Right renal cortex interstitium (tissue), 3 donors: ENCODE results near the gene NRXN3. TPM values are rescaled to one million over a fixed set of nuclear protein-coding genes. Genes with fewer than 3 reads are reported as not detected.

Experiments
- DNase-seq, 3 donors: peaks; one replicate each; pipeline ENCODE4 v3.0.0-alpha.2; 2013; ENCODE audit warnings: low read depth in 3 of 3, low spot score in 2 of 3
- polyA plus RNA-seq, 3 donors: library from polyadenylated mRNA; unstranded; fragments of 120-200 nt; gene quantifications; one replicate each; pipeline ENCODE4 v1.2.1, GENCODE V29; 2013; ENCODE audit not compliant: insufficient read length in 3 of 3

Gene NRXN3
- polyA plus RNA-seq, 3 donors: 5.6 to 6.7 (median 5.9) TPM

DNA sequence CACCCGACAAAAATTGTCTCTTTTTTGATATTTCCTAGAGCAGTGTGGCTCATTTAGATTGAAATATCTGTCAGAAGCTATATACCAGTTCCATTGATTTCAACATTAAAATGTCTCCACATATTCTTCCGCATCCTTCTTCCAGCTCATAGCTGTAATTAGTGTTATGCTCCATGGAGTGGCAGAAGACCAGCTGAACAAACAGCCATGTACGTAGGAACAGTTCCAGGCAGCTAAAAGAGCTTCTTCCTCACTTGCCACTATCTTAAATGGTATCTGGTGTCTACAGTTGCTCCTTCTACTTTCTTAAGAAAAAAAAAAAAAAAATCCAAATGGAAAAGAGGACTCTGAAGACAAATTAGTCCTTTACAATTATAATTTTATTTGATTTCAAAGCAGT, 1193.1 kb downstream of the NRXN3 start:
- no peak for DNase-seq

DNA sequence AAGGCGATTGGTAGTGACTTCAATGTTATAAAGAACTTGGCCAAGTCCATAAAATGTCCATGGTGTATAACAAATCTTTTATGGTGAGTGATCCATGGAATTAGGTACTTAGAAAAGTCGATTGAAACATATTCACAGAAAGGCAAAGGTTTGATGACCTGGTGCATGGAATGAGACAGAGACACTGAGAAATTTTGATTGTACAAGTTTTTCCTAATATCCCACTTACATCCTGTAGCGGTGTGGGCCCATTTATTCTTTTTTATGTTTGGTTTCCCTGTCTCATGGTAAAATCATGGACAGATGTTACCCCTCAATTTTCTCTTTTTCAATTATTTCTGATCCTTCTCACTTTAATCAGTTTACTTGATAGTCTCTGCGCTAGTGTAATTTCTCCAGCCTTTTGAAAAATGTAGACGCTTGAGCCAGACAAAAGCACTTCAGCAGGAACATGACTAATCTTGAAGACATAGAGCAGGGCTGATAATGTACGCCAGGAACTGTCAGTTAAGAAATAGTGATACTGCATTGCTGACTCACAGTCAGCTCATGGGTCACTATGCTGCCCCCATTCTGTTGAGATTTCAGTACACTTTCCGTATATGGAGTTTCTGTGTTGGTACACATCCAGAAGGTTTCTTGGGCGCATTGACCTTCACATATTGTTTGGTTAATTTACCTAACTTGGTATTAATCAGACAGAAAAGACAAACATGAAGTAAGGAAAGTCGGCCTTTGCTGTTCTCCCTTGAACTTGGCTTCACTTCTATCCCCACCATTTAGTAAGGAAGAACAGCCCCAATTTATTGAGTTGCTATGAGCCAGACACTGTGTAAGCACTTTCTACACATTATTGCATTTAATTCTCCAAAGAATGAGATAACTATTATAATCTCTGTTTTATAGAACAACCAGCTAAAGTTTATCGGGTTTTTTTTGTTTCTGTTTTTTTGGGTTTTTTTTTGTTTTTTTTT, 1199.5 kb downstream of the NRXN3 start:
- DNase-seq: no peak

DNA sequence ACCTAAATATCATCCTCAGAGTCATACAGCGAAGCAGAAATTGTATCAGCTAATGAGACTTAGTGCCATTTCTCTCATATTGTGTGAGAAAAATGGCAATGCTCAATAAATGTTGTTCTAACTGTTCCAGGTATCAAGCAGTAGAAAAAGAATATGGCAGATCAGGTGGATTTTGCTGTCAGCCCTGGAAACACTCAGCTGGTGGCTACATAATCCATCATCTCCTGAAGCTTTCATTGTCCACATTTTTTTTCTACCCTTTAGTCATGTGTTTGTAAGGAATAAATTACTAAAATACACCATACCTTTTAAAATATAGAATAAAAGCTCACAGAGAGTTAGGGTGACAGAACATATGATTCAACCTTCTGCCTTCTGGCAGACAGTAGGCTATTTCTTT, 1200.8 kb downstream of the NRXN3 start:
- no peak for DNase-seq

DNA sequence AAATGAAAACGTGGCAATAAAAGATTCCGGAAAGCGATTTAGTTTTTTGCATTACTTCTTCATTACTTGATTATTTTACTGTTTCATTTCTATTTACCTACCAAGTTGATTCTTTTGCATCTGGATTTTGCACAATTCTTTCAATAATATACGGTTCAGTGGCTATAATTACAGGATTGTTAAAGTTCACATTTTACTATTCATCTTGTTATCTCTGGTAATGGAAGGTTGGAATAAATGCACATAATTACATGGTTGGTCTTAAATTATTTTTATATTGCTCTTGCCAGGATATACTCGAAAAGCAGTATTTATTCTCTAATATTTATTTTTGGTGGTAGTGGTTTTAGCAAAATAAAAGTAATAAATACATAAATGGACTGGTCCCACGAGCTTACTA, 1203.3 kb downstream of the NRXN3 start:
- no peak for DNase-seq

DNA sequence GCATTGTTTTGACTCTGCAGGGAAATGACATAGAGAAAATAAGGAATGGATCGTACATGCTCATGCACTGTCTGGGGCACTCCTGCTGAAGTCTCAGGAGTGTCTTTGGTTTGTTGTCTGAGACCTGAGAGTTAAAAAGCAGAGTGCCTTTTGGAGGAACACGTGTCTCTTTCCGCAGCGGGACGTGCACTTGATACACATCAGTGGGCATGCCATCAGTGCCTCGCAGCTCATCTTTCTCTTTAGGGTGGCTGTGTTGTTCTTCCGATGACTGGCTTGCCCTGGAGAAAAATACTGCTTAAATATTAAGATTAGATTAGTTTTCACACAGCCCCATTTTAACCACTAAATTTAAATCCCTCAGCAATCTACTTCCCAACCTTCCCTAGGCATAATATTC, 1205.2 kb downstream of the NRXN3 start:
- no peak for DNase-seq

DNA sequence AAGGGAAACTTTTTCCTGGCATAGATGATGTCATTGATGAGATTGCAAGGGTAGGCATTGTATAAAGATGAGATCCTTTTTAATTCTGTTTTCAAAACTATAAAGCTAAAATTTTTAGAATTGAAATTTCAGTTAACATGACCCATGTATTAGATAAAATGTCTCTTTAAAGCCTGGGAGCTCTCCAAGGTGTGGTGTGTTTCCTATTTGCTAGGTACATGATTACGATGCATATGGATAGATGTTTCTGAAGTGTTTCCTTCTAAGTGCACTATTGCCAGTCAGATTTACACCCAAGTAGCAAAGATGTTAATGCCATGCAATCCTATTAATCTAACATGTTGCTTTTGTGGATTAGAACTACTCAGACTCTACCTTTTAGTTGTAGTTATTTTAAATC, 1206.4 kb downstream of the NRXN3 start:
- no peak for DNase-seq

DNA sequence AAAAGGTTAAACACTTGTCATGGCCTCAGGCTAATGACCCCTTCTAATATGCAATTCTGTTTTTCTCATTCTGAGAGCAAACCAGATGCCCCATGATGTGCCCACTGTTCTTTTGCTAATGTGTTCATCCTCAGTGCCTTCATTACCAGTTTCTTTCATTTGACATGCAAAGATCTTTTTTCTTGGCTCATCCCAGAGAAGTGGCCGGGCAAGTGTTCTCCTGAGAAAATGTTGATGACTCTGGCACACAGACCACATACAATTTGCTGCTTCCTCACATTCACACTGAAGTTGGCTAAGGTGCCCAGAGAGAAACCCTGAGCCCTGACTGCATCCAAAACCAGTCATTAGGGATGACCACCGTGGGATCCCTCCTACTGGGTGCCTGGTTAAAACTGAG, 1207.8 kb downstream of the NRXN3 start:
- no peak for DNase-seq

DNA sequence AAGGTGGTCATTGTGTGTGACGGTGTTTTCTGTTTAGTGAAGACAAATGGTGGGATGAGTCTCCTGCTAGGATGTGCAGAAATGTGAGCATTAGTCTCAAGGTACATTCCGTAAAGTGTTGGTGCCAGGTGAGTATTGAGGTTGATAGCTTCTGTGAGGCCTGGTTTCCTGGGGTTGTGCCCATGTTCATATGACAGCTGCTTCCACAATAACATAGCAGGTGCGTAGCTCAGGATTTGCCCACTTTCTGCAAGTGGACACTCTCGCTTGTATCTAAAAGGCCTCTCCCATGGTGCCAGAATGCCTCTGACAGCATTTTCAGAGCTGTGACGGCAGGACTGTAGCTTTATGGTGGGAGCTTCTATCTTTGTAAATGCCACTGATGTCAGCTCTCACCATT, 1209.1 kb downstream of the NRXN3 start:
- DNase-seq: no peak

DNA sequence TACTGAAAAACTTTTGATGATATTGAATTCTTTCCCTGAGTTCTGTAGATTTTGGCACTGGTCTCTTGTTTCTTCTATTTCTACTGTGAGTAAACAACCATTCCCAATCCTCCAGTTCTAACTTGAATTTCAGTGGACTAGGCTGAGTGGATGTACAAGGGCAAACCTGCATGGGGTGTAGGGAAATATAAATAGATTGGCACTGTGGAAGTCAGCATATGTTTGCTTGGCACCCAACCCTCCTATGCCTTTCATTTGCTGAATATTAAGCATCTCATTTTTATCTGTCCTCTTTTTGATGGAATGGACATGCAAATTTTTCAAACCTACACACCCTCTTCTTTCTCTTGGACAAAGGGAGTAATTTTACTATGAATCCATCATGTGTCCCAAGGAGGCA, 1212.9 kb downstream of the NRXN3 start:
- DNase-seq: no peak

DNA sequence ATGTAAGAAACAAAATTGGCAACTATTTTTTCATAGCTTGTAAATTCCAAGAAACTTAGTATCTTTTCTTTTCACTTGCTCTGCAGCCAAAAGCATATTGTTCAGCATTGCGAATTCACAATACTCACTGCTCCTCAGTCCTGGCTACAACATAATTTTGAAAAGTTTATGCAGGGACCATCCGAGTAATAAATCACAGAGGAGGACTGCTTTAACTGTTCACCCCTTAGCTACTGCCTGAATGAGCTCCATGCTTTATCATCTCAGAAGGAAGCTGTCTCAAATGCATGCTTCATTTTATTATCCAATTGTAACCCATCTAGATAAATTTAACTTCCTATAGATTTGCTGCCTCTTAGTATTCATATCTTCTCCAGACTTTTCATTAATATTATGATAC, 1213.3 kb downstream of the NRXN3 start:
- DNase-seq: no peak

DNA sequence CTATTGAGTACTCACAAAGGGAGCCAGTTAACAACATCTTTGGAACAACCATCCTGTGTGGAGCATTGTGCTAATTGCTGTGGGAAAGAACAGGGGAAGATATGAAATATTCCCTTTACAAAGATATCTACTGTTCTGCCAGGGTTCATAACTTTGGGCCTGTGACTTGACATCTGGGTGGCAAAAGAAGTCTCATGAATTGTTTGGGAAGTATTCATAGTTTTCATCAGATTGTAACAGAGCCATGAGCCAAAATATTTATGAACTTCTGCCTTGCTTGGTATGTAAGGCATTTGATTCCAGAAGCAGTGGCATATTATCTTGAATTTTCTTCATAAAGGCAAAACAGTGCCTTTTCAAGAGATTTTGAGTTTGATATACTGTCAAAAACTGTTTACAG, 1224.9 kb downstream of the NRXN3 start:
- no peak for DNase-seq

DNA sequence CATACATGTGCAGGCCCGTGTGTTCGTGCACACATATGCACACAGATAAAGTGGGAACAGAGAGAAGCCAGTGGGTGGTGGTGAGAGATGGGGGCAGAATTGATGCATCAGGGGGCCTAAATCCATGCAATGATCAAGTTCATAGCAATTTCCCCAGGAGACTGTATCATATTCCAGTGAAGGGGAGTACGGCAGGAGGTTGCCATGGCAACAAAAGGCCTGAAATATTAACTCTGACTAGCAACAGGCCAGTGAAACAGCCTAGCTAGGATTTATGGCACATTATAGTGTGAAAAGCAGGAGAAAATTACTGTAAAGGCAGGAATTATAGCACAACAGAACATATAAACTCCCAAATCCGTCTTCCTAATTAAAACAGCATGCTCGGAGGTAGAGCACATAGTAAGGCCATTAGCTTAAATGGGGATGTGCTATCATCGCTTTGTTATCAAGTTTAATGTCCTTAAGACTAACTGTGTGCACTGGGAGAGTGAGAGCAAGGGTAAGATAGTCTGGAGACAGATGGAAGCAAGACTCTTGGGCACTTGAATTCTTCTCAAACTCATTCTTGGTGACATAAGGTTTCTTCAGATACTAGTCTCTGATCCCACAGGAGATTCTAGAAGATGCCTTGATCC, 1234.8 kb downstream of the NRXN3 start:
- DNase-seq: peak; percentile 17 to 26 (median 23)

DNA sequence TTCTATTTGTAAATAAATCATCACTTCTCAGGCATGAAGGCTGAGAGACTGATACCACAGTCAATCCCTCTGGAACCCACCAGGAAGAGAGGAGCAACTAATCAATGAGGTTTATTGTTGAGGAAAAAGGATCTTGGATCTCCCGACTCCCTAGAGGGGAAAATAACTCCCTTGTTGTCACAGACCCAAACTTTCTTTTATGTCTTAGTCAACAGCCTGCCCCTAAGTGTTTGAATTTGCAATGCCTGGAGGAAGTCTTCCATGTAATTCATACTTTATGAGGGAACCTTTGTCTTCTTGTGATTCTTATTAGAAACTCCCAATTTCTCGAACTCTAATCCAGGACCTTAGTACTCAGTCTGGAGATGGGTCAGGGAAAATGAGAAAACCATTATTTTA, 1235.3 kb downstream of the NRXN3 start:
- DNase-seq: no peak

DNA sequence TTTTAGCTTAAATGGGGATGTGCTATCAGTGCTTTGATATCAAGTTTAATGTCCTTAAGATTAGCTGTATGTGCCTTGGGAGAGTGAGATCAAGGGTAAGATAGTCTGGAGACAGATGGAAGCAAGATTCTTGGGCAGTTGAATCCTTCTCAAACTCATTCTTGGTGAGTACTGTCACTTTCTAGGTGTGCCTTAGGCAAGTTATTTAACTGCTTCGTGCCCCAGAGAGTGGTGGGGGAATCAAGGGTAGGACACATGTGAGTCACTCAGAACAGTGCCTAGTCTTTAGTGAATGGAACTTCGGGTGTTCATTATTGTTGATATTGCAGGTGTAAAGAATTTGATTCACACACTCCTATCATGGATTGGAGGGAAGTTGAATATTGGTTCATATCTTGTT, 1237.4 kb downstream of the NRXN3 start:
- DNase-seq: no peak

DNA sequence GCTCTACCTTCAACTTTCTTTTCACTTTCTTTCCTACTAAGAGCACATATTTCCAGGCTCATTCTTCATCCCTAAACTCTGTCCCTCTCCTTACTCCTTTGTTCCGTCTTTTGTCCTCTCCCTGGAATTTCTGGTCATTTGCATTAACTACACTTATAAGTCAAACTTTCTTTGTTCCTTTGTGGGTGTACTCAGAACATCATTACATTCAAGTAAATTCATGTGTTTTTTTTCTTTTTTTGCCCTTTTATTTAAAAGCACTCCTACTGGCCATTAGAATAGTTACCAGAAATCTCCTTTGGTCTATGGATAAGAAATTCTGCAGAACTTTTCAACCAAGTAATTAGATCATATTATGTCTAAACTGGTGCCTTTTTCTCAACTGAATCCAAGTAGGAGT, 1238.5 kb downstream of the NRXN3 start:
- DNase-seq: no peak

DNA sequence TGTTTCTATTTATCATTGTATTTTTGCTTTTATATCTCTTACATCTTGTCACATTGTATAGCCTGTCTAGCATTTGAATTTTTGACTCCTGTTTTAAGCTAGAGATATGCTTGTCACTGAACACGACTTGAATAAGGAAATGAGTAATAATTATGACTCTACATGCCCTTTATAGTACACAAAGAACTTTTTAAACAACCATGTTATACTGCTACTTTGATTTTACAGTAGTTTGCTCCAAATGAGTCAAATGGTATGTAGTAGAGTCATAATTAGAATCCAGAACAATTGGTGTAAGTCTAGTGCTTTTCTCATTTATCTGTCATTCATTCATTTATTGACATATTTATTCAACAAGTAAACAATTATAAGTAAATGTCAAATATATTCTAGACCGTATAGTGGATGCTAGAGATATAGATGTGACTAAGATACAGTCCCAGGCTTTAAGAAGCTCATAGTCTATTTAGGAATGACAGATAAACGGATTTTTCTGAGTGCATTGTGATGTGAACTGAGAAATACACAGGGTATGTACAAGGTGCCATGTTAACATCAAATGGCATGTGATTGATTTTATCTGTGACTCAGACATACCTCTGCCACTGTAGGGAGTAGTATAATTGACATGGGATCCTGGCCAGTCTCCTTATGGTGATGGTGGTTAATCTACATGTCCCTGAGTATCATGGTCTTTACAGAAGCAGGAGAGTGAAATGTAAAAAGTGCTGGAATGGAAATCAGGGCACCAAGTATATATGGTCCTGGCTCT, 1241.4 kb downstream of the NRXN3 start:
- no peak for DNase-seq

DNA sequence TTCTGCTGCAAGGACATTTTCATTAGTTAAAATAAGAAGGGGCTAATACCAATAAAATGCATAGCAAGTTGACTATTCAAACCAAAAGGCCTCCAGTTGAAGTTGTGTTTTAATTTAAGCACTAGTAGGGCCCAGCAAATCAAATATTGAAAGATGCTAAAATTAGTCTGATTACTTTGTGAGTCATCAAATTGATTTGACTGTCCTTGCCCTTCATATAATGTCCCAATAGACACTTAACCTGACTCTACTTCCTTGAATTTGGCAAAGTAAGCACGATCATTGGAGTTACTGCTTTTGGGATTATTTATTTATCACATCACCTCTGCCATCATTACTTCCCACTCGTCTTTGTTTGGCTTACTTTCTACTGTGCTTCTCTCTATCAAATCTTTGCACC, 1242.6 kb downstream of the NRXN3 start:
- no peak for DNase-seq

DNA sequence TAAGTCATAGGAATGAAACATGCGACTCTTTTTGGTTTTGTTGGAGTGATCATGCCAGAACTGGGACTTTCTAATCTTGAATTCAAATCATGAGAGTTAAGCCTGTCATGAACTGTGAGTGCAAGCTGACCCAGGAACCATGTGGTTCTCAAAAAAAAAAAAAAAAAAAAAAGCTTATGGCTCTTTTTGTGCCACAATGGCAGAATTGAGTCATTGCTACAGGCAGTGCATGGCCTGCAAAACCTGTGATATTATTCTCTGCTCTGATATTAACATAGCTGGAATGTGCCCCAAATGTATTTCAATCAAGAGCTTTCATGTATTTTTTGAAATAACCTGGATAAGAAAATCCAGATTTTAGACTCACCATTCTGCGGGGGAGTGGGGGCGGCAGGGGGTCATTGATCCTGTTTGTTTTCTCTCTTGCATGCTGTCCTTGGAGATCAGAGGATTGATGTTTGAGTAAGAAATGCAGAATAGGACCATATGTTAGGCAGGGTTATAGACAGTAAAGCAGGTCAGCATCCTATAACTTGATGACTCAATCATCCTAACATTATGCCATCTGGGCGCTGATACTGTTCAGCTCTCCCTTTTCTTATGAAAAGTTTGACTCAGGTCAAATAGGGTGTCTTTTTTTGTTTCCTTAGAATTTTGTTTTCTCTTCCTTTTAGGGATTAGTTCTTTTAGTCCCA, 1243.7 kb downstream of the NRXN3 start:
- no peak for DNase-seq

DNA sequence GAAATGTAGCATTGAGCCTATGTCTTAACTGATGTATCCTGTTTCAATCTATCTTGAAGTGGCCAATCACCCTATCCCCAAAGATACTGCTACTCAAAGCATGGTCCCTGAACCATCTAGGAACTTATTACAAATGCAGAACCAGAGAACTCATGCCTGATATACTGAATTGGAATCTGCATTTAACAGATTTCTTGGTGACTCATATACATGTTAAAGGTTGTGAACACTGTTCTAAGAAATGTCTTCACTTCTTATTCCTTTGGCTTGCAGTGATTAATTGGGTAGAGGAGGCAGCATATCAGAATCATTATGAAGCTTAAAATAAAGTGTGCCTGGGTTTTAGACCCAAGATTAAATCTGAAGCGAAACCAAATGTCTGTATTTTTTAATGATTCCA, 1245.6 kb downstream of the NRXN3 start:
- DNase-seq: no peak

DNA sequence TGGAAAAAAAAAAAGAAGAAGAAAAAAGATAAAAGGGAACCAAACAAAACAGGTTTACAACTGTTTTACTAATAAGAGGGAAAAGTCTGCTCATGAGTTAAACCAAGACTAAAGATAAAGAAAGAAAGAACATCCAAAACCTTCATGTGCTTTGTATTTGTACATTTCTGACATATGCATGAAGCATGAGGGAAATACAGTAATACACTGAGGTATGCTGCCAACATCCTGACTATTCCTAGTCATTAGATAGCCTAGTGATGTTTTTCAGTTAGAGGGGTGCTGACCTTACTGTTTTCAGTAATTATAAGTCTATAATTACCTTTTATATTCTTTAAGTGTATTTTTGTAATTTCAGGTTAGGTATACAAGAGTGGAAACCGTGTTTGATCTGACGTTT, 1247.8 kb downstream of the NRXN3 start:
- DNase-seq: no peak
